NCI-H2196 treated with DMSO at 0.1 percent for 48 hours (cell line): ENCODE results near the gene CCDC57.

ENCODE experiments used
- DNase-seq: peaks from one replicate; lab custom pipeline; 2025; ENCODE audit not compliant: unreplicated experiment; lab: John Stamatoyannopoulos, UW

CCDC57 gene

DNA sequence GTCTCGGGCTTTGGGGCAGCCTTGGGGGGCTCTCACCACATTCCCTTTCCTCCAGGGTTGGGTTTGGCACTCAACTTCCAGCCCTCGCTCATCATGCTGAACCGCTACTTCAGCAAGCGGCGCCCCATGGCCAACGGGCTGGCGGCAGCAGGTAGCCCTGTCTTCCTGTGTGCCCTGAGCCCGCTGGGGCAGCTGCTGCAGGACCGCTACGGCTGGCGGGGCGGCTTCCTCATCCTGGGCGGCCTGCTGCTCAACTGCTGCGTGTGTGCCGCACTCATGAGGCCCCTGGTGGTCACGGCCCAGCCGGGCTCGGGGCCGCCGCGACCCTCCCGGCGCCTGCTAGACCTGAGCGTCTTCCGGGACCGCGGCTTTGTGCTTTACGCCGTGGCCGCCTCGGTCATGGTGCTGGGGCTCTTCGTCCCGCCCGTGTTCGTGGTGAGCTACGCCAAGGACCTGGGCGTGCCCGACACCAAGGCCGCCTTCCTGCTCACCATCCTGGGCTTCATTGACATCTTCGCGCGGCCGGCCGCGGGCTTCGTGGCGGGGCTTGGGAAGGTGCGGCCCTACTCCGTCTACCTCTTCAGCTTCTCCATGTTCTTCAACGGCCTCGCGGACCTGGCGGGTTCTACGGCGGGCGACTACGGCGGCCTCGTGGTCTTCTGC is 24.6 kb upstream of the CCDC57 start:
- no peak for DNase-seq

DNA sequence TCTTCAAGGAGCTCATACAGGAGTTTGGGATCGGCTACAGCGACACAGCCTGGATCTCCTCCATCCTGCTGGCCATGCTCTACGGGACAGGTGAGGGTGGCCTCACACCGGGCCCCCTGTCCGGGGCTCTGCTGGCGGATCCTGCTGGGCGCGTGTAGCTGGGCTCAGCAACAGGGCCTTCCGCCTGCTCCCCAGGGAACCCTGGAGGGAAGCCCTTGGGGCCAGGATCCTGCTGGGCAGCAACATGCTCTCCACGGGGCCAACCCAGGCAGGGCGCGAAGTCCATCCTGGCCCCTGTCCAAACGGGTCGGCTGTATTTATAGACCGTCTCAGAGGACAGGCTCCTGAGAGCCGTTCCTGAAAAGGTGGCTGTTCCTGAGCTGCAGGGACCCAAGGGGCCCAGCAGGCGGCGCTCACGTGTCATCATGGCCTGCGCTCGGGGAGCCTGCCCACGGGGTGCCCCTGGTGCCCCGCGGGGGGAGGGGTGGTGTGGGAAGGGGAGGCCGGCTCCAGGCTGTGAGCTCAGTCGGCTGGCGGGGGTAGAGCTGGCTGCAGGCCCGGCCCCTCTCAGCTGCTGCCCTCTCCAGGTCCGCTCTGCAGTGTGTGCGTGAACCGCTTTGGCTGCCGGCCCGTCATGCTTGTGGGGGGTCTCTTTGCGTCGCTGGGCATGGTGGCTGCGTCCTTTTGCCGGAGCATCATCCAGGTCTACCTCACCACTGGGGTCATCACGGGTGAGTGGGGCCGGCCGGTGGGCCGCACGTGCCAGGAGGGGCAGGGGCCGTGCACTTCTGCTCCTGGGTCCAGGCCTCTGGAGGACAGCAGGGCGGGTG is 23.7 kb upstream of the CCDC57 start:
- DNase-seq: peak; percentile 91

DNA sequence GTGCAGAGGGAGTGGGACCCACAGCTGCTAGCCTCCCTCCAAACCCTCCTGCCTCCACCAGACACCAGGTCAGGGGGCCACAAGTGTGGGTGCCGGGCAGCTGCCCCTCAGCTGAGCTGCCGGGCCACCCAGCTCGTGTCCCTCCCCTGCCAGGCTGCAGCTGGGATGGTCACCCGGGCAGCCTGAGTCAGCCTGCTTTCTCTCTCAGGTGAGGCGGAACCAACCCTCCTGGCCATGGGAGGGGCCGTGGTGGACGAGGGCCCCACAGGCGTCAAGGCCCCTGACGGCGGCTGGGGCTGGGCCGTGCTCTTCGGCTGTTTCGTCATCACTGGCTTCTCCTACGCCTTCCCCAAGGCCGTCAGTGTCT is 23.1 kb upstream of the CCDC57 start:
- no peak for DNase-seq

DNA sequence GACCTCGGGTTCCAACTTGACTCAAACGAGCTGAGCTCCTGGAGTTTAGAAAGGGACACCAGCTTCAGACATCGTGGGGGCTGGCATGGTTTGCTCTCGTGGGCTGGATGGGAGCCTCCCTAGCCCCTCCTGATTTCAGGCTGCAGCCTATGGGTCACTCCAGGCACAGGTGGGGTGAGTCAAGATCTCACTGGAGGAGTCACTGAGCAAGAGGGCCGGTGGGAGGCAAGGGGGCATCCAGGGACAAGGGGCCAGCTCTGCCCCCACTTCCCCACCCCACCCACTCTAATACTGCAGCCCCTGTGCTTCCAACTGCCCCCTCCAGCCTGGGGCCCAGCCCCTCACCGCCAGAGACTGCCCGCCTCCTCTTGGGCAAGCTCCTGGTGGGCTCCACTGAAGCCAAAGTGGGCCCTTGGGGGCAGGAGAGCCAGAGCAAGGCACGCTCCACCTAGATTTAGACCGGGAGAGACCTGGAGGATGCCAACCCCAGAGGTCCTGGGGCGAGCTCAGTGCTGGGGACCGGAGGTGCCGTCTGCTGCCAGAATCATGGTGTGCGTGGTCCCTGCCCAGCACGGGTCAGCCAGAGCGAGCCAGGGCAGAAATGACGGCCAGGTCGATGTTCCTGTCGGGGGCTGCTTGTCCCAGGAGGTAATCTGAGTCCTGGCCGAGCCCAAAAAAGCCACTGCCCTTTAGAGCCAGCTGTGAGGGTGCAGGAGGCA is 22.6 kb upstream of the CCDC57 start:
- no peak for DNase-seq

DNA sequence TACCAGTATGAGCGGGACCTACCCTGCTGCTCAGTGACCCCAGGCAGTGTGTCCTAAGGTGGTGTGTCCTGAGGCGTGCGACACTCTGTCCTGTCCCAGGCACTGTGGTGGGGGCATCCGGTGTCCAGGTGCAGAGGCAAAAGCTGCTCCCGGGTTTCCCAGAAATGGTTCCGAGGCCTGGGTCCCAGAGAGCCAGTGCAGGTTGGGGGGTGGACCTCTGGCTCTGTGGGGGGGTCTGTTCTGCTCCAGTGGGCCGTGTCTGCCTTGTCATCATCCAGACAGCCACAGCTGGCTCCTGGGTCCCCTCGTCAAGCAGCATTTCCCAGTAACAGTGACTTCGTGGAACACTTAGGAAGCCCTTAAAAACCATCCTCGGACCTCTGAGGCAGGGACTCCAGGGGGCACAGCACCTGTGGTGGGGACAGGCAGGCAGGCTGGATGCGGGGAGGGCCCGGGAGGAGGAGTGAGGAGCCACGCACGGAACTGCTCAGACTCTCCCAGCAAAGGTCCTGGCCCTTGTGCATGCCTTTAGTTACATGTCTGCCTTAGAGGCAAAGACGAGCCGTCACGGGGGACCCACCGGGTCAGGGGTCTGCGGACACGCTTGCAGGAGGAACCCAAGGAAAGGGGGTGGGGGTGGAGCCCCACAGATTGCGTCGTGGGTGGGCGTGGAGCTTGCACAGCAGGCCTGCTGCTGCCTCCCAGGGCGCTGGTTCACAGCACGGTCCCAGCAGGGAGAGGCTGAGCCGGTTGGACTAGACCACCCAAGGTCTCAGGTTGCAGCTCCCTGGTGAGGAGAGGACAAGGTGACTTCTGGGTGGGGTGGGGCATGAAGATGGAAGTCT is 21.8 kb upstream of the CCDC57 start:
- no peak for DNase-seq

DNA sequence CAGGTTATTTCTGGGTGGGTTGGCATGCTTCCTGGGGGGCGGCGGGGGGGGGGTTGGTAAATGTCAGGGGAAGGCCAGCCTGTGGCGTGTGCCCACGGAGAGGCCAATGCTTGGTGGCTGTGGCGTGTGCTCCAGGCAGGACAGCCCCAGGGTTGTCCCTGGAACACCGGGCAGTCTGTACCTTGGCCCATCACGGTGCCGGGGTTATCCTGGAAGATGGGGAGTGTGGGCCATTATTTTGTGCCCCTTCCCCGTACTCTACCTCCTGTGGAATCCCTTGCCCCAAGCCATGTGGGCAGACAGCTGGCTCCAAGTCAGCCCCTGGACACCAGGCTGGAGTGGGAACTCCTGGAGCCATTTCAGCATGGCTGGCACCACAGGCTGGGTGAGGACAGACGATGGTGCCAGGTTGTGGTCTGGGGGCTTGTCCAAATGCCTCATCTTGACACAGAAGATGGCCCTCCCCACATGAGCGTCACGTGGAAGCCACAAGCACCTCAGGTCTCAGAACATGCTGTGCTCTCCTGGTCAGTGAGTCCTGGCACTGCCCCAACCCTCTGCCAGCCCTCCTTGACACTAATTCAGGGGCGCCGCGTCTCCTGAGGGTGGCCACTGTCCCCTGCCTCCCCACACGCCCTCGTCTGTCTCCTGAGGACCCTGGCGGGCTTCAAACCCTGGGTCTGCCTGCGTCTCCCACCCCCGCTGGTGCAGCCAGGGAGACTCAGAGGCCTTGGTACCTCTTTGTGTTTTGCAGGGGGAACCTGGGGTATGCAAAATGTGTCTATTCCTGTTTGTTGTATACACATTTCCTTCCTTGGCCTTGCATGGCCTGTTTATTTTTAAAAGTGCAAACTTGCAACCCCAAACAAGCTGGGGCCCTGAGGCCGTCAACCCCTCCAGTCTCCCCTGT is 20.5 kb upstream of the CCDC57 start:
- no peak for DNase-seq

DNA sequence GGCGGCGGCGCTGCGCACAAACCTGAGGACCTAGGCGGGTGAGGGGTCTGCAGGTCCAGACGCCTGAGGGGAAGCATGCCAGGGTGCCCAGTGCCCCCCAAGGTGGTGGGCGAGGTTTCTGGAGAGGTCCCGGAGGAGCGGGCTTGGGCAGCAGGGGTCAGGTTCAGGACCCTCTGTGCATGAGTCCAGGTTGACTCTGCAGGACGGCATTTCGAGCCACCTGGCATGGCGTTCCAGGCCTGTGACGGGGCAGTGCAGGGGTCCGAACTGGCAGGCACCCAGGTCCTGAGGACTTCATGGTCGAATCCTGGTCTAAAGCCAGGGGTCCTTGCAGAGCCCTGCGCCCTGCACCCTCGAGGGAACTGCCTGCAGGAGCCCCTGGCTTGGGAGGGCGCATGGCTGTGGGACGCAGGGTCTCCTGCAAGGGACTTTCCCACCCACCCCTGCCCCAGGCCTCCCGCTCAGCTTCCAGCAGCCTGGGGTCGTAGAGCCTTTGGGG is 19.7 kb upstream of the CCDC57 start:
- DNase-seq: no peak

DNA sequence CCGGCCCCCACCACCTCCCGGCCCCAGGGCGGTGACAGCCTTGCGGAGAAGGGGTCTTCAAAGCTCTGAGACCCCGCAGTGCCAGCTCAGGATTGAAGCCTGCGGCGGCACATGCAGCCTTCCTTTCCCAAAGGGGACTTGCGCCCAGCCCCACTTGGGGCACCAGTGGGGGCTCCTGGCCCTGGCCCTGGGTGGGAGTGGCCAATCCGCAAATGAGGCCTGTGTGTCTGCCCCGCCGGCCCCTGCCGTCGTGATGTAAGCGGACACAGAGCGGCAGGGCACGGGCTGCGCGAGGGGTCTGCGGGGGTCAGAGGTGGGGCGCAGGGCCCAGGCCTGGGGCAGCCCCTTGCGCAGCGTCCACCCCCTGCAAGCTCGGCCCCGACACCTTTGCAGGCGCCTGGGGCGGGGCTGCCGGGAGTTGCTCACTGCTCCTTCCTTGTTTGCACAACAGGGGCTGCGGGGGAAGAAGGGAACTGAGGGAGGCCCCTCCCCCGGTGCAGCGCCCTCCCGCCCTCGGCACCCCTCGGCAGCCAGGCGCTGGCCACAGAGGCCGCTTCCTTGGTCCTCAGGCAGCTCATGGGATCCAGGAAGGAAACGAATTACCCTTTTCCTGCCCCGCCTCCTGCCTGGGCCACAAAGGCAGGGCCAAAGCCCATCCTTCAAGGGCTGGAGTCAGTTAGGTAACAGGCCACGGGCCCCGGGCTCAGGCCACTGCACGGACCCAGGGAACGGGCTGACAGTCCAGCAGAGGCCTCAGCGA is 19.1 kb upstream of the CCDC57 start:
- no peak for DNase-seq

DNA sequence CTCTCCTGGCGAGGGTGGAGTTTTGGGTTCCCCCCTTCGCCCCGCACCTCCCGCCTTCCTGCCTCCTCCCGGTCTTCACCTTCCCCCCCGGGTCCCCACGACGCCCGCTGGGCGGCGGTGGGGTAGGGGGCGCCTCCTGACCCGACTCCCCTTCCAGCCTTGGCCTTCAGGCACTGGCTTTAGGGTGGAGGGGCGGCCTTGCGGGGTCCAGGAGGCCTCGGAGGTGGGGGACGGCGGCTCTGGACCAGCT is 18.6 kb upstream of the CCDC57 start:
- no peak for DNase-seq

DNA sequence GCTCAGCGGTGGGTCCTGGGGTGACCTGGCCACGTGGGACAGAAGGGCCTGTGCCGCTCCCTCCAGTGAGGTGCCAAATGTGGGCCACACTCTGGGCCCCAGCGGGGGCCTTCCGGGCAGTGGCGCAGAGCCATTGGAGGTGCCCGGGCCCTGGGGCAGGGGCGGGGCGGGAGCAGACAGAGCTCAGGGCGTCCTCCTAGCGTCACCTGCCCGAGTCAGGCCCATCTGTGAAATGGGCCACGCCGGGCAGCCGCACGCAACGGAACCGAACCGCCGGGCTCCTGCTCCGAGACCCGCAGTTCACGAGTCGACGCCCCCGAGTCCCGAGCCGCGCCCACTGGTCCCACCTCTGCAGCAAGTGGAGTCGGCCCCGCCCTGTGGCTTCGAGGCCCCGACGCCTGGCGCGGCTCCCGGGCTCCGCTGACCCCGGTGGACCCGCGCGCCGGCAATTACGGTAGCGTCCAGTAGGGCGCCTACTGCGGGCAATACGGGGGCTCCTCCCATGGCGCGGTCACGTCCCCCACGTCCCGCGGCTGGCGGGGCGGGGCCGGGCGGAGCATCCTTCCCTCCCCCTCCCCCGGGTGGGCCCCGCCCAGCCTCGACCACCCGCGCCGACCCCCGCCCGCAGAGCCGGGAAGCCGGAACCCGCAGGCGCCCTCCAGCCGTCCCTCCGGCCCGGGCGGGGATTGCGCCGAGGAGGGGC is 18.1 kb upstream of the CCDC57 start:
- no peak for DNase-seq

DNA sequence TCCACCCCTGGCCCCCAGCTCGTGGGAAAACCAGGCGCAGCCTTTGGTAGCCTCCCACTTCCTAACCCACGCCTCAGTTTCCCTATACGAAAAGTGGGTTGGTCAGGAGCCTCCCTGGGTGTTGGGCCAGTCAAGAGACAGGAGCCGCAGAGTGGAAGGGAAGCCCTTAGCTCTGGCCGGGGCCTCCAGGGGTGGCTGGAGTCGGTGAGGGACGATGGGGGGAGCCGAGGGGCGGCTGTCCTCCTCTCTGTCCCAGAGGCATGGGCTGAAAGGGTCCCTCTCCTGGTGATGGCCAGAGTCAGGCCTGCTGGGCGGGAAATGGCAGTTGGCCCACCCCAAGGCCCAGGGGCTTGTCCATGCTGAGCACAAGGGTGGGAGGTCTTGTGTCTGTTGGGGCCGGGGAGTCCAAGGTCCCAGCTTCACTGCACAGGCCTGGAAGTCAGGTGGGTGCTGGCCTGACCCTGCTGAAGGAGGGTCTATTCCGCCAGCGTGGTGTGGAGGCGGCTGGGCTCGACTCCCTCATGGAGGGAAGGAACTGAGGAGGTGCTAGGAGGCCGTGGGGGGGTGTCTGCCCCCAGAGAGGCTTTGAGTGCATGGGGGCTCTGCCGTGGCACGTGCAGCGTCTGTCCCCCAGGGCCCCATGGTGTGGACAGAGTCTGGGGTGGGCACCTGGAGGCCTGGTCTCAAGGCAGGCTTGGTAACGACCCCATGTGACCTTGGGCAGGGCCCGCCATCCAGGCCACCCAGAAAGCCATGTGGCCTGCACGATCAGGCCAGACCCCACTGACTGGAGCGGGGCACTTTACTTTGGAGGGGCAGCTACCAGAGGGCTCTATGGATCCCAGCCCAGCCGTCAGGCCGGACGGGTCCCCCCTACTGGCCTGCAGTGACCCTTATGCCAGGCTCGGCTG is 17.3 kb upstream of the CCDC57 start:
- DNase-seq: no peak

DNA sequence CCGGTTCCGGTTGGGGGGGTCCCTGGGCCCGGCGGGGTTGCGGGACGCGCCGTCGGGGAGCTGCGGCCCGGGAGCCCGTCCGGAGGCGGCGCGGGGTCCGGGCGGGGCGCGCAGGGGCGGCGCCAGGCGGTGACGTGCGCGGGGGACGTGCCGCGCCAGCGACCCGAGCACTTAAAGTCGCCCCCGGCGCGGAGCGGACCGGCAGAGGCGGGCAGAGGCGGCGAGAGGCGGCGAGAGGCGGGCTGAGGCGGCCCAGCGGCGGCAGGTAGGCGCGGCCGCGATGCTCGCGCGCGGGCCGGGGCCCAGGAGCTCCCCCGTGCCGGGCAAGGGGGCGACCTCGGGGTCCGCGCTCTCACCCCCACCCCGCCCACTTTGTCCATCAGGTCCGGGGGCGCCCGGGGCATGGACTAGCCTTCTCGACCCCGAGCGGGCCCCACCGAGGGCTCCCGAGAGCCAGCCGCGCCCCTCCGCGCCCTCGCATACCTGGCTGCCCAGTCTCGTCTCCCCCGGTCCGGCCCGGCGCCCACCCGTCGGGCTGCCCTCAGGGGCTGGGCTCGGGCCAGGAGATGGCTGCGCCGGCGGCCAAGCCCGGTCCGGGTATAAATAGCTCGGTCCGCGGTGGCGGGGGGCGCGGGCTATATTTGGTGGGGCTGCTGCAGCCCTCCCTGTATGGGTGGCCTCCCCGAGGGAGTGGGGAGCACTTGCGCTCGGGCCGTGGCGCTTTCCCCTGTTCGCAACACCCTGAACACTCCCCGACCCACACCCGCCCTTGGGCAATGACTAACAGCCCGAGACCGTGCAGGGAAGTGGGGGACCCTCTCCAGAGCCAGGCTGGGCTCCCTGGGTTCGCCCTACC is 16.4 kb upstream of the CCDC57 start, which contains the start of gene SLC16A3:
TSS of gene SLC16A3 (plus strand) at position 201 of the 856 bp plus-strand sequence. CDS start 6,967 bp downstream, outside the sequence.
- no peak for DNase-seq

DNA sequence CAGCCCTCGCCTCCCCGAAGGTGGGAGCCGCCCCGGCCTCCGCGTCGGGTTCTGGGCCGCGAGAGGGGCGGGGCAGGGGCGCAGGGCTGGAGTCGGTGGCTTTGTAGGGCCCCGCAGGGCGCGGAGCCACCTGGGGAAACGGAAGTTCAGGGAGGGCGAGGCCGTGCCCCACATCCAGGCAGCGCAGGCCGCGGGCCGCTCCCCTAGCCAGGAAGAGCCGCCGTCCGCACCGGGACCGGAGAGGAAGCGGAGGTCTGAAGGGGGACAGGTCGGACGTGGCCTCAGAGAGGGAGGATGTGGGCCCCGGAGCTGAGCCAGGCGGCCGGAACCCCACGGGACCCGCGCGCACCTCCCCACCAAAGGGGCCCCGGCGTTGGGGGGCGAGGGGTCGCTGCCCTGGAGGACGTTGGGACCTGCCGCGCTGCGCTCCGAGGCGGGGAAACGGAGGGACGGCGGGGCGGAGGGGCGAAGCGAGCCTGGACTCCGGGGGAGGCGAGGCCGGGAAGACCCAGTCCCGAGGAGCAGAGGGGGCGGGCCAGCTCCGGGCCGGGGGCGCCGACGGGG is 15.7 kb upstream of the CCDC57 start:
- no peak for DNase-seq

DNA sequence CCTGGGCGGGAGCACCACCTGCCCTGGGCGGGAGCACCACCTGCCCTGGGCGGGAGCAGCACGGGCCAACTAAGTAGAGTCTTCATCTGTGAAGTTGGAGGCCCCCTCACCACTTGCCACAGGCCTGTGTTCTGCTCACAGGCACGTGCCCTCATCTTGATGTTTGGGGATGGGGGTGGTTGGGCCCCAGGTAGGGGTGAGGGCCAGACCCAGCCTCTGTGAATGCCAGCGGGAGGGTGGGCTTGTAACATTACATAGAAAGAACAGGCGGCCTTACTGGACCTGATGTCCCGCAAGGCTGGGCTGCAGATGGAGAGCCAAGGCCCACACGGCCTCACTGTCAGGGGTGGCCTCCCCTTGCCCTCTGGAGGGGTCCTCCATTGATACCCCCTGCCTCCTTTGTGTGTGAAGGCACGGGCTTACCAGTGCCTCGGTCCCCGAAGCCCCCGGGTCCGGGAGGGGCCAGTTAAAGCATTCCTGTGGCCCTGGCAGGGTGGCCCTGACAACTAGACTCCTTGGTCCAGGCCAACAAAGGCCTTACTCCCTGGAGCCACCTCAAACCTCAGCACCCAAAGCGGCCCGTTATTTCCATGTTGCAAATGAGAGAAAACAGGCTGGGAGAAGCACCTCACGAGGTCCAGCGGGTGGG is 15.1 kb upstream of the CCDC57 start:
- DNase-seq: no peak

DNA sequence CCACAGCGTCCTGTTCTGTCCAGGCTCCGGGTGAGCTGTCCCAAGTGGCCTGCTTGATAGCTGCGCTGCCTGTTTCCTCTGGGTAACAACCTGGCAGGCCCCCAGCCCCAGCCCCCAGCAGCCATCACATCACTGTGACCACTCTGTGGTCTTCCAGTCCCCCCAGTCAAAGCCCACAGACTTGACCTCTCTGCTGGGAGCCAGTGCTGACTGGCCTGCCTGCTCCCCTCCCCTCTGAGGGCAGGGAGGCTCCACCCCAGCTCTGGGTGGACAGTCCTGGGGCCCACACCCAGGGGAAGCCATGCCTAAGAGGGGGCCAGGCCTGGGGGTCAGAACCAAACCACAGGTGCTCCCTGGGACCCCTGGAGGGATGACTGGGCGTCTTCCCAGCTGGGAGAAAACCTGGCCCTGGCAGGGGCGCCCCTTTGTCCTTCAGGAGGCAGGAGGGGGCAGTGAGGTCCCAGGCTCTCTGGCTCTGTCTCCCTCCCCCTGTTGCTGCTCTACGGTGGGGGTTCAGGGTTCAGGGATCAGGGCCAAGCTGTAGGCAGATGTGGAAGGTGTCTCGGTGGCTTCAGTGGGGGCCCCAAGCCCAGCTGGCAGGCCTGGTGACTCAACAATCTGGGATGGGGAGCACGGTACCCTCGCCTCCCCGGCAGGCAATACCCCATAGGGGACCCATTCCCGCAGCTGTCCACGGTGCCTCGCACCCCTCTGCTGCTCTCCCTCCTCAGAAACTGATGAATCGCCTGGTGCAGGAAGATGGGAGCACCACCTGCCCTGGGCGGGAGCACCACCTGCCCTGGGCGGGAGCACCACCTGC is 14.4 kb upstream of the CCDC57 start:
- no peak for DNase-seq
